Measurements from ENCODE around the gene RTCA. TPM values are rescaled to one million over a fixed set of nuclear protein-coding genes. Genes with fewer than 3 reads are reported as not detected.

The RTCA gene
- total RNA-seq, 6 donors from 2014 or later: 12.1 to 36.4 (median 30.3) TPM

DNA sequence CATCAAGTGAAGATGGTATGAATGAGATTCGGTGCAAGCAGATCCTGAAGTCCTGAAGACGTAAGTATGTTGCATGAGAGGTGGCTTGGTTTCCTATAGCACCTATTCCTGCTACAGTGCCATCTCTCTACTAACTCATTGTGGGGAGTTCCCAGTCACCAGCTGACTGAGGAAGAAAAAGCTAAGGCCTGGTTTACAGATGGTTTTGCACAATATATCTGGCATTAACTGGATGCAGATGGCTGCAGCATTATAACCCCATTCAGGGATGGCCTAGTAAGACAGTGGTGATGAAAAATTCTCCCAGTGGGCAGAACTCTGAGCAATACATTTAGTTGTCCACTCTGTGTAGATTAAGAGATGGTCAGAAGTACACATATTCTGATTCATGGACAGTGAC lies 36.7 kb downstream of the RTCA start:
- Histone ChIP-seq H3K27me3 (no peaks in the 10 kb centered on the region), H3K9me3 (no peaks in the 10 kb centered on the region), H3K4me1 (no peaks in the 10 kb centered on the region), H3K36me3 (no peaks in the 10 kb centered on the region), H3K4me3 (no peak overlapping the region), H3K27ac (no peak overlapping the region)
- 90 to 96% methylated on average over 2 of the region's 2 CpGs for WGBS, 2 donors
- ATAC-seq (ENCODE audit: low FRiP score in 2 of 2): no peak
- no peak for DNase-seq
- TF ChIP-seq POLR2AphosphoS5 (IDR thresholded peaks at IDR 0.05) (no peak), POLR2A (IDR thresholded peaks at IDR 0.05) (no peak), CTCF (IDR thresholded peaks at IDR 0.05) (no peak), EP300 (IDR thresholded peaks at IDR 0.05) (no peak)

GRCh38 chr1:100304227-100304626 lies 38.2 kb downstream of the RTCA start:
- 91 to 98% methylated on average over 2 of the region's 2 CpGs for WGBS, 2 donors
- TF ChIP-seq CTCF (IDR thresholded peaks at IDR 0.05) (no peak), EP300 (IDR thresholded peaks at IDR 0.05) (no peak), POLR2A (IDR thresholded peaks at IDR 0.05) (no peak), POLR2AphosphoS5 (IDR thresholded peaks at IDR 0.05) (no peak)
- ATAC-seq (ENCODE audit: low FRiP score in 2 of 2): no peak

GRCh38 chr1:100304921-100305320 lies 38.9 kb downstream of the RTCA start:
- TF ChIP-seq CTCF (IDR thresholded peaks at IDR 0.05) (no peak), POLR2A (IDR thresholded peaks at IDR 0.05) (no peak), EP300 (IDR thresholded peaks at IDR 0.05) (no peak), POLR2AphosphoS5 (IDR thresholded peaks at IDR 0.05) (no peak)
- H3K4me3 ChIP-seq: no peak overlapping the region
- H3K9me3 ChIP-seq: no peaks in the 10 kb centered on the region
- DNase-seq (no peak), ATAC-seq (ENCODE audit: low FRiP score in 2 of 2) (no peak)
- 88 to 91% methylated on average over 3 of the region's 3 CpGs for WGBS, 2 donors
- H3K36me3 ChIP-seq: no peaks in the 10 kb centered on the region
- H3K27ac ChIP-seq: no peak overlapping the region
- no peaks in the 10 kb centered on the region for H3K4me1 ChIP-seq
- no peaks in the 10 kb centered on the region for H3K27me3 ChIP-seq

More at GRCh38 chr1:100304227-100304626, 38.2 kb downstream of the RTCA start:
- Histone ChIP-seq H3K36me3 (no peaks in the 10 kb centered on the region), H3K9me3 (no peaks in the 10 kb centered on the region), H3K4me1 (no peaks in the 10 kb centered on the region), H3K27ac (no peak overlapping the region), H3K4me3 (no peak overlapping the region), H3K27me3 (no peaks in the 10 kb centered on the region)
- DNase-seq: no peak

DNA sequence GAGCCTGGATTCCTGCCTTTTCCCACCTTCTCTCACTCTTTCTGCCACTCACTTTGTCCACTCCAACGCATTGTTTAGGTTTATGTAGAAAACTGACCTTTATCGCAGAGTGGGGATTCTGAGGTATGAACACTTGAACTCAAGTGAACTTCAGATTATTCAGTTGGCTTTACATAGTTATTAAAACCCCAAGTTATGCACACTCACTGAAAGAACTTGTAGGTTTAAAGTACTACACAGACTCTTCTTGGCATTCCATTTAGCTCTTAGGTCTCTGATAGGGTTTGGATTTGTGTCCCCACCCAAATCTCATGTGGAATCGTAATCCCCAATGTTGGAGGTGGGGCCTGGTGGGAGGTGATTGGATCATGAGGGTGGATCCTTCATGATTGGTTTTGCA lies 39.9 kb downstream of the RTCA start:
- Histone ChIP-seq H3K27me3 (no peaks in the 10 kb centered on the region), H3K9me3 (no peaks in the 10 kb centered on the region), H3K27ac (no peak overlapping the region), H3K4me3 (no peak overlapping the region), H3K4me1 (no peaks in the 10 kb centered on the region), H3K36me3 (no peaks in the 10 kb centered on the region)
- no peak for TF ChIP-seq CTCF (IDR thresholded peaks at IDR 0.05)
- TF ChIP-seq EP300 (IDR thresholded peaks at IDR 0.05): no peak
- TF ChIP-seq POLR2AphosphoS5 (IDR thresholded peaks at IDR 0.05): no peak
- no peak for TF ChIP-seq POLR2A (IDR thresholded peaks at IDR 0.05)
- 72 to 73% methylated on average over 3 of the region's 3 CpGs for WGBS, 2 donors
- ATAC-seq (ENCODE audit: low FRiP score in 2 of 2) (no peak), DNase-seq (no peak)

DNA sequence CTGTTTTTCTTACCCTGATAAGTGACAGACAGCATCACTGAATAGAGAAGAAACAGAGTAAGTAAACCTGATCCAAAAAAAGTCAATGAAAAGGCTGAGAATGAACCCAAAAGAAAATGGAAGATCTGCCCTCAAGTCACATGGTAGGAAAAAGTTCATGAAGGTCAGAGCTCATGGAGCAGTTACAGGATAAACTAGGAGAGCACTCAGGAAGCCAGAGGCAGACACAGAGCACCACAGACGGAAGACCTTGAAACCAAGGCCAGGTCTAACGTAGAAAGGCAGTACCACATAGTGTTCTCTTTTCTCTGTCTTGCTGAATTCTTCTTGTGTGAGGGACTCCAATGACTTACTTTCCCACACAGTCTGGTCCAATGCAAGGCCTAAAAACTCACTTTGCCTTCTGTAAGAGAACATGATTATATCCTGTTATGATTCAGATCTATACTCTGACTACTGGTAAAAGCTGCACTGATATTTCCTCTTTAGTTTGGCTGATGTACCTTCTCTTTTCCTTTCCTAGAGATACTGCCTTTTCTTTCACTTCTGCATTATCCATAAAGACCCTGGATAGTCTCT lies 40.8 kb downstream of the RTCA start:
- WGBS, 2 donors: 69 to 95% methylated on average over 2 of the region's 2 CpGs
- no peaks in the 10 kb centered on the region for H3K9me3 ChIP-seq
- H3K27ac ChIP-seq: no peak overlapping the region
- H3K36me3 ChIP-seq: no peaks in the 10 kb centered on the region
- DNase-seq (no peak), ATAC-seq (ENCODE audit: low FRiP score in 2 of 2) (no peak)
- TF ChIP-seq POLR2A (IDR thresholded peaks at IDR 0.05) (no peak), EP300 (IDR thresholded peaks at IDR 0.05) (no peak), POLR2AphosphoS5 (IDR thresholded peaks at IDR 0.05) (no peak), CTCF (IDR thresholded peaks at IDR 0.05) (no peak)
- H3K4me3 ChIP-seq: no peak overlapping the region
- no peaks in the 10 kb centered on the region for H3K4me1 ChIP-seq
- no peaks in the 10 kb centered on the region for H3K27me3 ChIP-seq
